Activated T-cell treated with anti-CD3 and anti-CD28 coated beads for 1 hour (primary cell): Measurements from ENCODE around the gene EIF5A.
"Not testable (repeated sequence)": the region's sequence is repeated elsewhere in the genome, so short reads cannot be mapped to it uniquely, and the experiment has no call there.

Experiments
- DNase-seq: peaks from one replicate; pipeline ENCODE4 v3.0.0-alpha.2; 2020; ENCODE audit warnings: low read depth

The EIF5A gene

DNA sequence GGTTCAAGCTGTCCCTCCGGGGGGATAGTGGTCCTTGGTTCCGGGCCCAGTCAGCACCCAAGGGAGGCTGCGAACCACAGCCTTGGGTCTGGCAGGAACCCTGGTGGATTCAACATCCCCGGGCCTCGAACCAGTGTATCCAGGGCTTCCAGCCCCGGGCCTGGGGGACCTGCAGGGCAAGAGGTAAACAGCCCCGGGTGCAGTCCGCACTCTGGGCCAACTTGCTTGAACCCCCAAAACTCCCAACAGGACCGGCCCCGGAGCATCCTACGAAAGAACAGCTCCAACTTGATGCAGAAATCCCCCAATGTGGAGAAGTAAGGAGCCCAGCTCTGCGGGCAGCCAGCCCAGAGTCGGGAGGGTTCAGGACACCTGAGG lies 23.2 kb downstream of the EIF5A start:
- DNase-seq = no peak

DNA sequence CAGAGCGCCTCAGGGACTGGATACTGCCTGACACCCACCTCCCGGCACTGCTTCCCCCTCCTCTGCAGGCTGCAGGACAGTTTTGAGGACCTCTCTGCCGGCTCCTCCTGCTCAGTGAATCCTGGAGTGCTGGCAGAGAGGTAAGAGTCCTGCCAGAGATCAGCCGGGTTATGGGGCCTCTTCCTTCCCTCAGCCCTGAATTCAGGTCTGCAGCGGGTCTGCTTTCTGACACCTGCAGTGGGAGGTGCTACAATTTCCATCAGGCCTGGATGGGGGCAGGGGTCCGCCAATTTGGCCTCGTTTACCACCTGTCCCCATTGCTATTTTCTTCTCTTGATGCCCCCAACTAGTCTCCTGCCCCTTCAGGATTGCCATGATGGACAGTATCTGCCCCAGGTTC lies 24.7 kb downstream of the EIF5A start:
- no peak for DNase-seq

GRCh38 chr17:7332600-7333069 lies 25.2 kb downstream of the EIF5A start:
- not testable (repeated sequence) for DNase-seq

- DNase-seq = no peak
Observed at GRCh38 chr17:7334938-7335538, 27.6 kb downstream of the EIF5A start.

DNA sequence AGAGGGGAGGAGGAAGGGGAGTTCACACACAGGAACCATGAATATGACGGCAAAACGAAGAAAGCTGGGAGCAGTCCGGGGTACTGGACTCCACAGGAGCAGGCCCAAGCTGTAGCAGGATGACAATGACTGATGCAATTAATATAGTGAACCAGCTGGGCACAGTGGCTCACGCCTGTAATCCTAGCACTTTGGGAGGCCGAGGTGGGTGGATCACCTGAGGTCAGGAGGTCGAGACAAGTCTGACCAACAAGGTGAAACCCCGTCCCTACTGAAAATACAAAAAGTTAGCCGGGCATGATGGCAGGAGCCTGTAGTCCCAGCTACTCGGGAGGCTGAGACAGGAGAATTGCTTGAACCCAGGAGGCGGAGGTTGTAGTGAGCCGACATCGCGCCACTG lies 28.3 kb downstream of the EIF5A start:
- DNase-seq = not testable (repeated sequence)

GRCh38 chr17:7336240-7337175 lies 29.1 kb downstream of the EIF5A start, which contains the start of gene ACAP1:
TSS of gene ACAP1 (plus strand) at chr17:7336529. CDS start at chr17:7336735, 206 bp downstream.
- peak; percentile 87 for DNase-seq

DNA sequence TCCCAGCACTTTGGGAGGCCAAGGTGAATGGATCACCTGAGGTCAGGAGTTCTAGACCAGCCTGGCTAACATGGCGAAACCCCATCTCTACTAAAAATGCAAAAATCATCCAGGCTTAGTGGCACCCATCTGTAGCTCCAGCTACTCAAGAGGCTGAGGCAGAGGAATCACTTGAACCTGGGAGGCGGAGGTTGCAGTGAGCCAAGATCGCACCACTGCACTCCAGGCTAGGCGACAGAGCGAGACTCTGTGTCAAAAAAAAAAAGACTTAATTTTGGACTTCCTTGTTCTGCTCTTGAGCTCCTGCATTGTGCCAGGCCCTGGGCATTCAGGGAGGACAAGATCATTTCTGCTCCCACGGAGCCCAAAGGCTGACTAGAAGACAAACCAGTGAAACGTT lies 30.2 kb downstream of the EIF5A start:
- DNase-seq = not testable (repeated sequence)

- DNase-seq = no peak
Observed at GRCh38 chr17:7340179-7340578, 32.8 kb downstream of the EIF5A start.

GRCh38 chr17:7341842-7342241 lies 34.4 kb downstream of the EIF5A start:
- DNase-seq = no peak

- no peak for DNase-seq
Observed at GRCh38 chr17:7343250-7343649, 35.8 kb downstream of the EIF5A start.

DNA sequence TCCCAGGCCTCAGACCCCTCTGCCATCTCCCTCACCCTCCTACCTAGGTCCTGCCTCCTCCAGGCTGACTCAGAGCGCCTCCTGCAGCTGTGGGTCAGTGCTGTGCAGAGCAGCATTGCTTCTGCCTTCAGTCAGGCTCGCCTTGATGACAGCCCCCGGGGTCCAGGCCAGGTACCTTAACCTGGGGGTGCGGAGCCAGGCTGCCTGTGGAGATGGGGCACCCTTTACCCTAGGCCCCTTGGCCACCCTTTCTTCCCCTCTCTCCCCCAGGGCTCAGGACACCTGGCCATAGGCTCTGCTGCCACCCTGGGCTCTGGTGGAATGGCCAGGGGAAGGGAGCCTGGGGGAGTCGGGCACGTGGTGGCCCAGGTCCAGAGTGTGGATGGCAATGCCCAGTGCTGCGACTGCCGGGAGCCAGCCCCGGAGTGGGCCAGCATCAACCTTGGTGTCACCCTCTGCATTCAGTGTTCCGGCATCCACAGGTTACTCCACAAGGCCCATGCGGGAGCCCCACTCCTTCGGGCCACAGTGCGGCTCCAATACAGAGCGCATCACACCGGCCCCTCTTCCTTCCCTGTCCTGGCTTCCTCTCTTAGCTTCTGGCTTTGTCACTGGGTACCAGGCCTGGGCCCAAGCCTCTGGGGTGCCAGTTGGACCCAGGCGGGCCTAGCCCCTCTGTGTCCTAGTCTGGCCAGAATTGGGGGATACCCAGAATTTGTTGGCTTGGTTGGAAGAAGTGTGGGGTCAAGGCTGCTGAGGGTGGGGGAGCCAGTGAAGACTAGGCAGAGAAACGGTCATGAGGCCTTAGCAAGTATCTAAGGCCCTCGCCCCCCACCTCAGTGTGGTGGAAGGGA lies 39.6 kb downstream of the EIF5A start:
- DNase-seq = no peak

- DNase-seq = no peak
Observed at GRCh38 chr17:7347630-7348477, 40.4 kb downstream of the EIF5A start.

DNA sequence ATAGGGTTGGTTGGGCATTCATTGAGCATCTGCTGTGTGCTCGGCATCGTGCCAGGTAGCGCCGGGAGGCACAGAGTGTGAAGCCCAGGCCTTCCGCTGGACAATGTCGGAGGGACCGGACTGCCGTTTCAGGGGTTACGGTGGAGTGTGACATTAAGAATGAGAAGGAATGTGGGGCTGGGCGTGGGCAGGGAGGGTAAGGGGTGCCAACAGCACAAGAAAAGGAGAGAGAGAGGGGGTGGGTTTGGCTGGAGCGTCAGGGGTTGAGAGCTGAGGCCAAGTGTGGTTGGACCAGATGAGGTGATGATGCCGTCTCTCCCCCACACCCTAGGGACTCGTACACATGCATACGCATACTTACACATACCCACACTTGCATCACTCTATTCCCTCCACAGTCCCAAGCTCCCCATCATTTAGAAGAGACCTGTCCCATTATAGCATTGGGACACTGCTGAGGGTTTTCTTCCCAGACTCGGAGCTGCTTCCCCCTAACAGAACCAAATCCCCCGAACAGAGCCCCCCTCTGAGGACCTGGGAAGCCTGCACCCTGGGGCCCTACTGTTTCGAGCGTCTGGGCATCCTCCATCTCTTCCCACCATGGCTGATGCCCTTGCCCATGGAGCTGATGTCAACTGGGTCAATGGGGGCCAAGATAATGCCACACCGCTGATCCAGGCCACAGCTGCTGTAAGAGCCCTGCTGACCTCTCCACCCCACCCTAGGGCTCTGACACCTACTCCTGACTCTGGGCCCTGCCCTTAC lies 41.2 kb downstream of the EIF5A start:
- DNase-seq = no peak

DNA sequence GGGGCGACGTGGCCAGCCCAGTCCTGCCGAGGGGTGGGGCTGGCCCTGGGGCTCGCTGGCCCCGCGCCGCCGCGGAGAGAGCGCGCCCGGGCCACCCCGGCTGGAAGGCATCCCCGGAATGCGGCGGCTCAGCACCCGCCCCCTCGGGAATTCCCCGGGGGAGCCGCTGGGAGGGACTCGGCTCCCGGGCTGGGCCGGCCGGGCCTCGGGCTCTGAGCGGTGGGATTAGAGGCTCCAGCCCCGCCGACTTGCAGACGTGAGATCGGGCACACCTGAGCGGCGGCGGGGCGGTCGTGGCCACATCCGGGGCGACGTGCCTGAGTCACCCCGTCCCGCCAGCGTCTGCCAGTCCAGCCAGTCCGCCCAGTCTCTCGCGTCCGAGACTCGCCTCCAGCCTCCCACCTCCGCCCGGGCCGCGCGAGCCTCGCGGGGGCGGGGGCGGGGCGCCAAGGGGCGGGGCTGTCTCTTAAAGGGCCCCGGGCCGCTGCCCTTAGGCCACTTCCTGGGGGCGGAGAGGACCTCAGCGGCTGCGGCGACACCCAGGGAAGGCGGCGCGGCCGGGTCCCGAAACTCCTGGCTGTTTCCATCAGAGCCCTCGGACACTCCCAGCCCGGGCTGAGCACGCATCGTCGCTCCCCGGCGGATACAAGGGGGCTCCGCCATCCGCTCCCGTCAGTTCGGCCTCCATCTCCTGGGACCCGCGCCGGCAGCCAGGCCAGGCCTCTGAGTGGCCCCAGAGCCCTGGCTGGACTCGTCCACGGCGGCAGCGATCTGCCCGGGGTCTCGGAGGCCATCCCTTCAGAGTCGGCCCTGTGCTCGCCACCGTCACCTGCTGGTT lies 44.5 kb downstream of the EIF5A start, which contains the start of gene KCTD11:
Gene KCTD11 (plus strand): TSS at position 498 of the 838 bp plus-strand sequence.
- peak; percentile 61 for DNase-seq

DNA sequence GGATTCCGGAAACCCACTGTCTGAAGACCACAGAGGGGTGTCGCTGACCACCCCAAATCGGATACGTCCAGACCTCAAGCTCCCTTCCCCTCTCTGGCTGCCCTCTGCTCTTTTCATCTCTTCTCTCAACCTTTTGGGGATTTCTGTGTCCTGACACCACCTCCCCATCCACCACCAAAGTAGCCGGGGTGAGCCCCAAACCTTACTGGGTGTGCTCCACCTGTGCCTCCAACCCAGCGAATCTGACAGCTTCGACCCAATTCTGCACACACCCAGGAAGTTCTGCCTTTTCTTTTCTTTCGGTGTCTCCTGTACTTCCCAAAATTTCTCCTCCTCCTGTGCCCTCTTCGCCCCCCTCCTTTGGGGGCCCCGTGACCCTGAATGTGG lies 45.1 kb downstream of the EIF5A start:
- DNase-seq = no peak

- no peak for DNase-seq
Observed at GRCh38 chr17:7352910-7353635, 45.6 kb downstream of the EIF5A start.

- no peak for DNase-seq
Observed at GRCh38 chr17:7354262-7354843, 46.9 kb downstream of the EIF5A start.

DNA sequence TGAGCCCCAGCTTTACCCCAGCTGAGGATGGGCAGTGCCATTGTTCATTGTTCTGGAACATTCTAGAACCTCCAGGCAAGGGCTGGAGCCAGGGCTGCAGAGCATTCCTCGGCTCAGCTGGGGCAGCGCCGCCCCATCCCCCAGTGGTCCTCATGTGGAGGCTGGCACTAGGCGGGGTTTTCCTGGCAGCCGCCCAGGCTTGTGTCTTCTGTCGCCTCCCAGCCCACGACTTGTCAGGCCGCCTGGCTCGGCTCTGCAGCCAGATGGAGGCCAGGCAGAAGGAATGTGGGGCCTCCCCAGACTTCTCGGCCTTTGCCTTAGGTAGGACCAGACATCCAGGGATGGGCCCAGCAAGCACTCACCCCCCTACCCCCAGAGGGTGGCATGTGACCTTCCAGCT lies 47.6 kb downstream of the EIF5A start, which contains the start of gene TMEM95:
Gene TMEM95 (plus strand): TSS at position 104 of the 400 bp plus-strand sequence. CDS start 49 bp downstream, at position 153.
- DNase-seq = no peak
